ENCODE data around the gene GLDC. TPM values are rescaled to one million over a fixed set of nuclear protein-coding genes. Genes with fewer than 3 reads are reported as not detected.
"Not testable (repeated sequence)": the region's sequence is repeated elsewhere in the genome, so short reads cannot be mapped to it uniquely, and the experiment has no call there.

Gene GLDC
- total RNA-seq, 1 donor from 2014 or later: not detected

GRCh38 chr9:6552033-6552432 lies 93.5 kb downstream of the GLDC start:
- no peak overlapping the region for H3K27ac ChIP-seq (replicated peaks)
- no peaks in the 10 kb centered on the region for H3K9me3 ChIP-seq (replicated peaks)
- intact Hi-C loops (cut with micrococcal nuclease): no loop called here
- H3K27me3 ChIP-seq (ENCODE audit: low read depth): peaks cover 5% of the 10 kb centered on the region
- H3K4me3 ChIP-seq: no peak overlapping the region
- DNase-seq: no peak
- H3K36me3 ChIP-seq: no peaks in the 10 kb centered on the region
- TF ChIP-seq, protein P1, sequence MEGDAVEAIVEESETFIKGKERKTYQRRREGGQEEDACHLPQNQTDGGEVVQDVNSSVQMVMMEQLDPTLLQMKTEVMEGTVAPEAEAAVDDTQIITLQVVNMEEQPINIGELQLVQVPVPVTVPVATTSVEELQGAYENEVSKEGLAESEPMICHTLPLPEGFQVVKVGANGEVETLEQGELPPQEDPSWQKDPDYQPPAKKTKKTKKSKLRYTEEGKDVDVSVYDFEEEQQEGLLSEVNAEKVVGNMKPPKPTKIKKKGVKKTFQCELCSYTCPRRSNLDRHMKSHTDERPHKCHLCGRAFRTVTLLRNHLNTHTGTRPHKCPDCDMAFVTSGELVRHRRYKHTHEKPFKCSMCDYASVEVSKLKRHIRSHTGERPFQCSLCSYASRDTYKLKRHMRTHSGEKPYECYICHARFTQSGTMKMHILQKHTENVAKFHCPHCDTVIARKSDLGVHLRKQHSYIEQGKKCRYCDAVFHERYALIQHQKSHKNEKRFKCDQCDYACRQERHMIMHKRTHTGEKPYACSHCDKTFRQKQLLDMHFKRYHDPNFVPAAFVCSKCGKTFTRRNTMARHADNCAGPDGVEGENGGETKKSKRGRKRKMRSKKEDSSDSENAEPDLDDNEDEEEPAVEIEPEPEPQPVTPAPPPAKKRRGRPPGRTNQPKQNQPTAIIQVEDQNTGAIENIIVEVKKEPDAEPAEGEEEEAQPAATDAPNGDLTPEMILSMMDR (IDR thresholded peaks at IDR 0.05; ENCODE audit: borderline replicate concordance): no peak
- H3K4me1 ChIP-seq: no peaks in the 10 kb centered on the region

DNA sequence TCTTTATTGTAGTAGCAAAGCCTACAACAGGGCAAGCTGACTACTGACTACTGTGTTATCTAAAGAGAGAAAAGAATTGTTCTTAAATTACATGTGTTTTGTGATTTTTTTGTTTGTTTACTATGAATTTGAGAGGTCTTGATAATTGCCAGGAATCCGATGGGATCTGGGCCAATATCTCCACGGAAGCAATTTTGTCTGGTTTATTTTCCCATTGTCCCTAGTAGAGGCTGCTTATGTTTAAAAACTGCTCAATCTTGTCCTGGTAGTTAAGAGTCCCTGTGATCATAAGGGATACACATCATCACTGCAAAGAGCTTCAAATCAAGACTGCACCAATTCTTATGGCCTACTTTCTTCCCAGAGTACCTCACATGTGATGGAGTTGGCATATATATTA lies 94.4 kb downstream of the GLDC start:
- Histone ChIP-seq H3K36me3 (no peaks in the 10 kb centered on the region), H3K27ac (replicated peaks) (no peak overlapping the region), H3K4me3 (no peak overlapping the region), H3K9me3 (replicated peaks) (no peaks in the 10 kb centered on the region), H3K4me1 (no peaks in the 10 kb centered on the region), H3K27me3 (ENCODE audit: low read depth) (peaks cover 5% of the 10 kb centered on the region)
- no peak for DNase-seq
- TF ChIP-seq, protein P1 (IDR thresholded peaks at IDR 0.05; ENCODE audit: borderline replicate concordance): no peak
- intact Hi-C loops (cut with micrococcal nuclease): no loop called here

GRCh38 chr9:6549106-6549800 lies 96.3 kb downstream of the GLDC start:
- no peak overlapping the region for H3K27ac ChIP-seq (replicated peaks)
- H3K36me3 ChIP-seq: no peaks in the 10 kb centered on the region
- intact Hi-C loops (cut with micrococcal nuclease): no loop called here
- H3K4me1 ChIP-seq: no peaks in the 10 kb centered on the region
- no peaks in the 10 kb centered on the region for H3K27me3 ChIP-seq (ENCODE audit: low read depth)
- no peaks in the 10 kb centered on the region for H3K9me3 ChIP-seq (replicated peaks)
- TF ChIP-seq, protein P1 (IDR thresholded peaks at IDR 0.05; ENCODE audit: borderline replicate concordance): no peak
- H3K4me3 ChIP-seq: no peak overlapping the region
- DNase-seq: no peak

GRCh38 chr9:6545017-6545691 lies 100.4 kb downstream of the GLDC start:
- Histone ChIP-seq H3K9me3 (replicated peaks) (no peaks in the 10 kb centered on the region), H3K27ac (replicated peaks) (no peak overlapping the region), H3K4me1 (no peaks in the 10 kb centered on the region), H3K27me3 (ENCODE audit: low read depth) (peaks cover 11% of the 10 kb centered on the region), H3K36me3 (no peaks in the 10 kb centered on the region), H3K4me3 (no peak overlapping the region)
- intact Hi-C loops (cut with micrococcal nuclease): no loop called here
- TF ChIP-seq, protein P1 (IDR thresholded peaks at IDR 0.05; ENCODE audit: borderline replicate concordance): no peak
- DNase-seq: no peak

GRCh38 chr9:6543204-6543603 lies 102.3 kb downstream of the GLDC start:
- H3K4me1 ChIP-seq: no peaks in the 10 kb centered on the region
- intact Hi-C loops (cut with micrococcal nuclease): no loop called here
- no peak overlapping the region for H3K4me3 ChIP-seq
- H3K36me3 ChIP-seq: no peaks in the 10 kb centered on the region
- no peak overlapping the region for H3K27ac ChIP-seq (replicated peaks)
- no peaks in the 10 kb centered on the region for H3K9me3 ChIP-seq (replicated peaks)
- TF ChIP-seq, protein P1 (IDR thresholded peaks at IDR 0.05; ENCODE audit: borderline replicate concordance): no peak
- H3K27me3 ChIP-seq (ENCODE audit: low read depth): peaks cover 11% of the 10 kb centered on the region
- DNase-seq: no peak

DNA sequence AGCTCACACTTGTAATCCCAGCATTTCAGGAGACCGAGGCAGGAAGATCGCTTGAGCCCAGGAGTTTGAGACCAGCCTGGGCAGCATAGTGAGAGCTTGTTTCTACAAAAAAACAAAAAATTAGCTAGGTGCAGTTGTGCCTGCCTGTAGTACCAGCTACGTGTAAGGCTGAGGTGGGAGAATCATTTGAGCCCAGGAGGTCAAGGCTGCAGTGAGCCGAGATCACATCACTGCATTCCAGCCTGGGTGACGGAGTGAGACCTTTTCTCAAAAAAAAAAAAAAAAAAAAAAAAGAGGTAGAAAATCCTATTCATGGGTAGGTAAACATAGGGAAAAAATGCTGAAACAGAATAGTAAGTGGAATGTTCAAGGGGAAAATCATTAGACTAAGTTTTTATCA lies 102.9 kb downstream of the GLDC start:
- H3K9me3 ChIP-seq (replicated peaks); H3K4me3 ChIP-seq; DNase-seq; H3K4me1 ChIP-seq; H3K27ac ChIP-seq (replicated peaks); intact Hi-C loops (cut with micrococcal nuclease); H3K36me3 ChIP-seq: not testable (repeated sequence)
- peaks cover 11% of the 10 kb centered on the region for H3K27me3 ChIP-seq (ENCODE audit: low read depth)
